Coronary artery (tissue), 2 donors: Measurements from ENCODE around the gene GPR137C.
A peak's percentile ranks its signal among the peaks of the same experiment; 100 is the strongest.

Experiments used
- DNase-seq: peaks from one replicate; pipeline ENCODE4 v3.0.0-alpha.2; 2017; ENCODE audit warnings: low spot score
- H3K27ac ChIP-seq, 2 donors: fragments of 200-600 bp; sonication (generic); one replicate each; pipeline ENCODE4 v1.5.1; 2016 to 2019
- H3K4me3 ChIP-seq: fragments of 200-600 bp; sonication (generic); 2 replicates; pipeline ENCODE4 v1.5.1; 2016; ENCODE audit warnings: mild to moderate bottlenecking, moderate library complexity
- TF ChIP-seq, protein P1 (sequence below): fragments of 200-600 bp; sonication (generic); IDR thresholded peaks from one replicate; pipeline ENCODE4 v1.5.1; 2019; ENCODE audit warnings: antibody characterized with exemption

Gene GPR137C

GRCh38 chr14:52550661-52551060, 2.0 kb upstream of the GPR137C start:
- DNase-seq: no peak
- TF ChIP-seq, protein P1, sequence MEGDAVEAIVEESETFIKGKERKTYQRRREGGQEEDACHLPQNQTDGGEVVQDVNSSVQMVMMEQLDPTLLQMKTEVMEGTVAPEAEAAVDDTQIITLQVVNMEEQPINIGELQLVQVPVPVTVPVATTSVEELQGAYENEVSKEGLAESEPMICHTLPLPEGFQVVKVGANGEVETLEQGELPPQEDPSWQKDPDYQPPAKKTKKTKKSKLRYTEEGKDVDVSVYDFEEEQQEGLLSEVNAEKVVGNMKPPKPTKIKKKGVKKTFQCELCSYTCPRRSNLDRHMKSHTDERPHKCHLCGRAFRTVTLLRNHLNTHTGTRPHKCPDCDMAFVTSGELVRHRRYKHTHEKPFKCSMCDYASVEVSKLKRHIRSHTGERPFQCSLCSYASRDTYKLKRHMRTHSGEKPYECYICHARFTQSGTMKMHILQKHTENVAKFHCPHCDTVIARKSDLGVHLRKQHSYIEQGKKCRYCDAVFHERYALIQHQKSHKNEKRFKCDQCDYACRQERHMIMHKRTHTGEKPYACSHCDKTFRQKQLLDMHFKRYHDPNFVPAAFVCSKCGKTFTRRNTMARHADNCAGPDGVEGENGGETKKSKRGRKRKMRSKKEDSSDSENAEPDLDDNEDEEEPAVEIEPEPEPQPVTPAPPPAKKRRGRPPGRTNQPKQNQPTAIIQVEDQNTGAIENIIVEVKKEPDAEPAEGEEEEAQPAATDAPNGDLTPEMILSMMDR: no peak
- no peak overlapping the region for H3K27ac ChIP-seq
- H3K4me3 ChIP-seq: no peak overlapping the region

GRCh38 chr14:52551205-52551604, 1.4 kb upstream of the GPR137C start:
- TF ChIP-seq, protein P1: no peak
- Histone ChIP-seq H3K27ac (peak overlapping the region; percentile 93 to 96), H3K4me3 (peak overlapping the region; percentile 91)
- DNase-seq: no peak

- DNase-seq: no peak
- TF ChIP-seq, protein P1: no peak
- Histone ChIP-seq H3K27ac (peak overlapping the region; percentile 93 to 96), H3K4me3 (peak overlapping the region; percentile 91)
Measured at GRCh38 chr14:52551696-52552062, 957 bp upstream of the GPR137C start.

DNA sequence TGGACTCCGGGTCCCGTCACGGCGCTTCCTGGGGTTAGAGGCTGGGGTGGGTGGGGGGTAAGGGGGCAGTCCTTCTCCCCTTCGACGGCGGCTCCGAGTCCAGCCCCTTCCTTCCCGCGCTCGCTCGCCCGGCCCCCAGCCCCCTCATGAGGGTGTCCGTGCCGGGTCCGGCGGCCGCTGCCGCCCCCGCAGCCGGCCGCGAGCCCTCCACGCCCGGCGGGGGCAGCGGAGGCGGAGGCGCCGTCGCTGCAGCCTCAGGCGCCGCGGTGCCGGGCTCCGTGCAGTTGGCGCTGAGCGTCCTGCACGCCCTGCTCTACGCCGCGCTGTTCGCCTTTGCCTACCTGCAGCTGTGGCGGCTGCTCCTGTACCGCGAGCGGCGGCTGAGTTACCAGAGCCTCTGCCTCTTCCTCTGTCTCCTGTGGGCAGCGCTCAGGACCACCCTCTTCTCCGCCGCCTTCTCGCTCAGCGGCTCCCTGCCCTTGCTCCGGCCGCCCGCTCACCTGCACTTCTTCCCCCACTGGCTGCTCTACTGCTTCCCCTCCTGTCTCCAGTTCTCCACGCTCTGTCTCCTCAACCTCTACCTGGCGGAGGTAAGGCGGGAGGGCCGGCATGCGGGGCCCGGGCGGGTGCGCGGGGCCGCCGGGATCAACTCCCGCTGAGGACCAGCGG, 500 bp downstream of the GPR137C start:
- Histone ChIP-seq H3K4me3 (peak overlapping the region; percentile 74), H3K27ac (peak overlapping the region; percentile 75 to 89)
- DNase-seq: peak; percentile 73
- TF ChIP-seq, protein P1: no peak

GRCh38 chr14:52553671-52554575, 1.3 kb downstream of the GPR137C start:
- DNase-seq: peak; percentile 86
- TF ChIP-seq, protein P1: no peak
- H3K4me3 ChIP-seq: peak overlapping the region; percentile 74
- H3K27ac ChIP-seq: peak overlapping the region; percentile 75 to 89

DNA sequence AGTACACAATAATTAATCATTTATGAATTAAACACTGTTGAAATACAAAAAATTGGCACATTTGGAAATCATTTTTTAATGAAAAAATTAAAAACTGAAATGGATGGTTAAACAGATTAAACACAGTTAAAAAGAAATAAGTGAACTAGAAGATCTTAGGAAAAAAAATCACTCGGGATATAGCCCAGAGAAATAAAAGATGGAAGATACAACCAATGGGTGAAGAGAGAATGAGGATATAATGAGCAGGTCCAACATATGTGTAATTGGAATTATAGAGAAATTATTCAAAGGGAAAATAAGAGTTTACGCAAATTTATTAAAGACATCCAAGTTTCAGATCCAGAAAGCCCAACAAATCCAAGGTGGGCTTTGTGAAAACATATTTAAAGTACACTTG, 6.1 kb downstream of the GPR137C start:
- no peak for DNase-seq
- TF ChIP-seq, protein P1: no peak
- H3K27ac ChIP-seq: no peak overlapping the region
- H3K4me3 ChIP-seq: no peak overlapping the region
